ENCODE results near the gene SIPA1L2.

- TF ChIP-seq EZH2phosphoT487 (IDR thresholded peaks at IDR 0.05; ENCODE audit: unreplicated experiment) (no peak), POLR2AphosphoS5 (IDR thresholded peaks at IDR 0.05; ENCODE audit: low read depth) (no peak), CREB1 (CRISPR knock-in tag; IDR thresholded peaks at IDR 0.05; ENCODE audit: low read depth) (no peak), EZH2 (IDR thresholded peaks at IDR 0.05; ENCODE audit: low read depth, unreplicated experiment) (no peak), ZNF331 (CRISPR knock-in tag; IDR thresholded peaks at IDR 0.05; ENCODE audit: low read depth) (no peak), JUNB (IDR thresholded peaks at IDR 0.05; ENCODE audit: unreplicated experiment) (no peak), ETS1 (IDR thresholded peaks at IDR 0.05) (no peak), ZNF114 (CRISPR knock-in tag; IDR thresholded peaks at IDR 0.05) (no peak), STAT1 (IDR thresholded peaks at IDR 0.05; ENCODE audit: unreplicated experiment) (no peak)
- TF ChIP-seq, protein P1, sequence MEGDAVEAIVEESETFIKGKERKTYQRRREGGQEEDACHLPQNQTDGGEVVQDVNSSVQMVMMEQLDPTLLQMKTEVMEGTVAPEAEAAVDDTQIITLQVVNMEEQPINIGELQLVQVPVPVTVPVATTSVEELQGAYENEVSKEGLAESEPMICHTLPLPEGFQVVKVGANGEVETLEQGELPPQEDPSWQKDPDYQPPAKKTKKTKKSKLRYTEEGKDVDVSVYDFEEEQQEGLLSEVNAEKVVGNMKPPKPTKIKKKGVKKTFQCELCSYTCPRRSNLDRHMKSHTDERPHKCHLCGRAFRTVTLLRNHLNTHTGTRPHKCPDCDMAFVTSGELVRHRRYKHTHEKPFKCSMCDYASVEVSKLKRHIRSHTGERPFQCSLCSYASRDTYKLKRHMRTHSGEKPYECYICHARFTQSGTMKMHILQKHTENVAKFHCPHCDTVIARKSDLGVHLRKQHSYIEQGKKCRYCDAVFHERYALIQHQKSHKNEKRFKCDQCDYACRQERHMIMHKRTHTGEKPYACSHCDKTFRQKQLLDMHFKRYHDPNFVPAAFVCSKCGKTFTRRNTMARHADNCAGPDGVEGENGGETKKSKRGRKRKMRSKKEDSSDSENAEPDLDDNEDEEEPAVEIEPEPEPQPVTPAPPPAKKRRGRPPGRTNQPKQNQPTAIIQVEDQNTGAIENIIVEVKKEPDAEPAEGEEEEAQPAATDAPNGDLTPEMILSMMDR (conservative IDR thresholded peaks at IDR 0.05; ENCODE audit: low read depth in 2 of 2), result peak; percentile 64 to 95
- TF ChIP-seq, protein P2, sequence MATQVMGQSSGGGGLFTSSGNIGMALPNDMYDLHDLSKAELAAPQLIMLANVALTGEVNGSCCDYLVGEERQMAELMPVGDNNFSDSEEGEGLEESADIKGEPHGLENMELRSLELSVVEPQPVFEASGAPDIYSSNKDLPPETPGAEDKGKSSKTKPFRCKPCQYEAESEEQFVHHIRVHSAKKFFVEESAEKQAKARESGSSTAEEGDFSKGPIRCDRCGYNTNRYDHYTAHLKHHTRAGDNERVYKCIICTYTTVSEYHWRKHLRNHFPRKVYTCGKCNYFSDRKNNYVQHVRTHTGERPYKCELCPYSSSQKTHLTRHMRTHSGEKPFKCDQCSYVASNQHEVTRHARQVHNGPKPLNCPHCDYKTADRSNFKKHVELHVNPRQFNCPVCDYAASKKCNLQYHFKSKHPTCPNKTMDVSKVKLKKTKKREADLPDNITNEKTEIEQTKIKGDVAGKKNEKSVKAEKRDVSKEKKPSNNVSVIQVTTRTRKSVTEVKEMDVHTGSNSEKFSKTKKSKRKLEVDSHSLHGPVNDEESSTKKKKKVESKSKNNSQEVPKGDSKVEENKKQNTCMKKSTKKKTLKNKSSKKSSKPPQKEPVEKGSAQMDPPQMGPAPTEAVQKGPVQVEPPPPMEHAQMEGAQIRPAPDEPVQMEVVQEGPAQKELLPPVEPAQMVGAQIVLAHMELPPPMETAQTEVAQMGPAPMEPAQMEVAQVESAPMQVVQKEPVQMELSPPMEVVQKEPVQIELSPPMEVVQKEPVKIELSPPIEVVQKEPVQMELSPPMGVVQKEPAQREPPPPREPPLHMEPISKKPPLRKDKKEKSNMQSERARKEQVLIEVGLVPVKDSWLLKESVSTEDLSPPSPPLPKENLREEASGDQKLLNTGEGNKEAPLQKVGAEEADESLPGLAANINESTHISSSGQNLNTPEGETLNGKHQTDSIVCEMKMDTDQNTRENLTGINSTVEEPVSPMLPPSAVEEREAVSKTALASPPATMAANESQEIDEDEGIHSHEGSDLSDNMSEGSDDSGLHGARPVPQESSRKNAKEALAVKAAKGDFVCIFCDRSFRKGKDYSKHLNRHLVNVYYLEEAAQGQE (IDR thresholded peaks at IDR 0.05; ENCODE audit: unreplicated experiment), result no peak
Observed at GRCh38 chr1:232635778-232636356, 5.9 kb upstream of the SIPA1L2 start.

Data from GM23338 (cell line).